Nephron progenitor cell (in vitro differentiated cells): ENCODE results near the gene EXOC3.

Experiments used
- DNase-seq: peaks from one replicate; pipeline ENCODE4 v3.0.0; 2021
- H3K27ac Mint-ChIP-seq: 2 replicates; pipeline ENCODE4 v1.8.0; 2021; ENCODE audit warnings: mild to moderate bottlenecking, moderate library complexity, mixed read lengths
- H3K27me3 Mint-ChIP-seq: 2 replicates; pipeline ENCODE4 v1.8.0; 2021; ENCODE audit warnings: mild to moderate bottlenecking, low read depth, mixed read lengths; ENCODE audit not compliant: poor library complexity
- H3K36me3 Mint-ChIP-seq: 2 replicates; pipeline ENCODE4 v1.8.0; 2021; ENCODE audit warnings: low read depth, mixed read lengths
- H3K4me1 Mint-ChIP-seq: 2 replicates; pipeline ENCODE4 v1.8.0; 2021; ENCODE audit warnings: mixed read lengths
- H3K4me3 Mint-ChIP-seq: 2 replicates; pipeline ENCODE4 v1.8.0; 2021; ENCODE audit warnings: mild to moderate bottlenecking, moderate library complexity, mixed read lengths
- H3K9me3 Mint-ChIP-seq: 2 replicates; pipeline ENCODE4 v1.8.0; 2021; ENCODE audit warnings: mild to moderate bottlenecking, moderate library complexity, mixed read lengths
- CTCF ChIP-seq: fragments of 200-600 bp; sonication (generic); IDR thresholded peaks from 2 replicates; pipeline ENCODE4 v1.5.0; 2021; ENCODE audit warnings: antibody characterized with exemption

The EXOC3 gene

GRCh38 chr5:439181-439580, 3.8 kb upstream of the EXOC3 start:
- H3K27ac Mint-ChIP-seq: no peak overlapping the region
- H3K4me1 Mint-ChIP-seq: peaks cover 36% of the 10 kb centered on the region
- no peak overlapping the region for H3K4me3 Mint-ChIP-seq
- DNase-seq: no peak
- no peaks in the 10 kb centered on the region for H3K36me3 Mint-ChIP-seq
- peaks cover 15% of the 10 kb centered on the region for H3K27me3 Mint-ChIP-seq
- no peaks in the 10 kb centered on the region for H3K9me3 Mint-ChIP-seq
- TF ChIP-seq CTCF: no peak

GRCh38 chr5:439636-440035, 3.3 kb upstream of the EXOC3 start:
- no peak for TF ChIP-seq CTCF
- Mint-ChIP-seq H3K27me3 (peaks cover 15% of the 10 kb centered on the region), H3K4me3 (no peak overlapping the region), H3K4me1 (peaks cover 40% of the 10 kb centered on the region), H3K27ac (peak overlapping the region; percentile 6), H3K9me3 (no peaks in the 10 kb centered on the region), H3K36me3 (no peaks in the 10 kb centered on the region)
- no peak for DNase-seq

- Mint-ChIP-seq H3K36me3 (no peaks in the 10 kb centered on the region), H3K27ac (peak overlapping the region; percentile 82), H3K27me3 (peaks cover 7% of the 10 kb centered on the region), H3K4me1 (peaks cover 46% of the 10 kb centered on the region), H3K4me3 (no peak overlapping the region), H3K9me3 (no peaks in the 10 kb centered on the region)
- no peak for DNase-seq
- TF ChIP-seq CTCF: no peak
These were observed 2.4 kb upstream of the EXOC3 start for GRCh38 chr5:440401-441201.

GRCh38 chr5:441996-442334, 1.0 kb upstream of the EXOC3 start:
- H3K4me1 Mint-ChIP-seq: peaks cover 50% of the 10 kb centered on the region

GRCh38 chr5:443239-444151, 519 bp downstream of the EXOC3 start:
- H3K27ac Mint-ChIP-seq: no peak overlapping the region
- H3K27me3 Mint-ChIP-seq: no peaks in the 10 kb centered on the region
- H3K4me1 Mint-ChIP-seq: peaks cover 50% of the 10 kb centered on the region
- H3K36me3 Mint-ChIP-seq: peaks cover 21% of the 10 kb centered on the region
- no peak for TF ChIP-seq CTCF
- no peaks in the 10 kb centered on the region for H3K9me3 Mint-ChIP-seq
- H3K4me3 Mint-ChIP-seq: peak overlapping the region; percentile 97
- DNase-seq: no peak

More at GRCh38 chr5:441996-442334, 1.0 kb upstream of the EXOC3 start:
- peak overlapping the region; percentile 97 for H3K4me3 Mint-ChIP-seq
- no peak for DNase-seq
- H3K27me3 Mint-ChIP-seq: peaks cover 2% of the 10 kb centered on the region
- peaks cover 9% of the 10 kb centered on the region for H3K36me3 Mint-ChIP-seq
- no peak for TF ChIP-seq CTCF
- H3K27ac Mint-ChIP-seq: no peak overlapping the region
- no peaks in the 10 kb centered on the region for H3K9me3 Mint-ChIP-seq
